Stimulated activated CD8-positive, alpha-beta memory T cell treated with anti-CD3 and anti-CD28 coated beads, Interleukin-12 subunit alpha, Interleukin-12 subunit beta, amount 100 ng/mL, for 24 hours (primary cell): Measurements from ENCODE around the gene CCL27.

Experiments used
- DNase-seq: peaks from one replicate; pipeline ENCODE4 v3.0.0-alpha.2; 2020; ENCODE audit errors: extremely low read depth

The CCL27 gene

DNA sequence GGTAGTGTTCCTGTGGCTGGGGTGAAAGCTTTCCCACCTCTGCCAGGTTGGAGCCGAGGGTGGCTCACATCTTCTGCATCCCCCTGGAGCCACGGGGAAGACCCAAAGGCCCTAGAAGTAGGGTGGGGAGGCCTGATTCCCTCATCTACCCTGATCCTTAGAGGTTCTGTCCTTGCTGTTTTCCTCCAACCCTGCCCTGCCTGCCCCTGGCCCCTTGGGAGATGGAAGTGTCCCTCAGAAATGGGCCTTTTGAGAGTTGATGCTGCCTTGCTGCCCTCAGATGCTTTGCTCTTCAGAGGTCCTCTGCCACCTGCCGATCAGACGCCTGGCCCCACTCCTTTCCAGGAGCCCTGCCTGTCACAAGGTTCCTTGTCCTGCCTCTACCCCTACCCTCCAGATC, 22.4 kb upstream of the CCL27 start:
- no peak for DNase-seq

DNA sequence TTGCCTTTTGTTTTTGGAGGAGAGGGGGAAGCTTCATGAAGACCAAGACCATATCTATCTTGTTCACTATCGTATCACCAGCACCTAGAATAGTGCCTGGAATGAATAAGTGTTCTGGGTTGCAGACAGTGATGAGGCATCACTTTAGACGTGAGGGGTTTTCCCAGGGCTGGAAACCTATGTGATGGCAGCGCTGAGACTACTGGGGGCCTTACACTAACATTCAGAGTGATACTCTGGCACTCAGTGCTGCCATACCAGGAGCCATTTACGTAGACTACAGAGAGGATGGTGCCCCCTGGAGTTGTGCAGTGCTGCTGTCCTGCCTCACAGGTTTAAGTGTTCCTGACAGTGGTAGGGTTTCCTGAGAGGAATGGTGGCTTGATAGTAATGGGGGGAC, 21.7 kb upstream of the CCL27 start:
- no peak for DNase-seq

DNA sequence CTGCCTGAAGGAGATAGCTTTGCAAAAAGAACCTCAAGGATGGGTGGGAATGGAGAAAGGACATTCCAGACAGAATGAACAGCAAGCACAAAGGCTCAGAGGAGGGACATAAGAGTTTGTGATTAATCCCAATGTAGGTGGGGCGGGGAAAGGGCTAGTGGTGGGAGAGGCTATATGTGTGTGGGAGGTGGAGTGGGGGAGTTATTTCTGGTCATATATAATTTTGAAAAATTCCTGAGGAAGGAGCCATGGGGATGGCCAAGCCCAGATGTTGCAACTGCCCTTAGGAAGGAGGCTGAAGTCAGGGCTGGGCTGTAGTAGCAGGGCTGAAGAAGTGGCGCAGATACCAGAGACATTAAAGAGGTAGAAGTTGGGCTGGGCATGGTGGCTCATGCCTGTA, 13.4 kb upstream of the CCL27 start:
- DNase-seq = no peak

DNA sequence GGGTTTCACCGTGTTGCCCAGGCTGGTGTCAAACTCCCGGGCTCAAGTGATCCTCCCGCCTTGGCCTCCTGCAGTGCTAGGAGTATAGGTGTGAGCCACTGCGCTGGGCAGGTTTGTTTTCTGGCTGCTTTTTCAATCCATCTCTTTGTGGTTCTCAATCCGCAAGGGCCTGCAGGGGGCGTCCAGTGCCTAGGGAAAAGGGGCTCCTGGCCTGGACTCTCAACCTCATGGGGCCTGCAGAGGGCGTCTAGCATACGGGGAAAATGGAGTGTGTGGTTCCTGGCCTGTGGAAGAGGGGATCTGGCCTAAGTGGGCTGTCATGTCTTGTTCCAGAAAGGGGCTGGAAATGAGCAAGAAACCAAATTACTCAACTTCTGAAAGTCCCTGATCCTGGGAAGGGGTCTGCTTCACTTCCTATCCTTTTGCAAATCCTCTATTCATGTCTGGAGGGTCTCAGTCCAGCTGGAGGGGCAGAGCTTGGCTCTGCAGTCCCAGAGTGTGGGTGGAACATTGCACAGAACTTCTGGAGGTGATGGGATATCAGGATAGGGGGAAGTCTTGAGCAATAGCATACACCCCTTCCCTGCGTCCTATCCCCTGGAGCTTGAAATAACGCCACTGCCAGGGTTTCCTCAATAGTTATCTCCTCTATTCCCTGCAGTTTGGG, 12.7 kb upstream of the CCL27 start:
- DNase-seq = peak; percentile 25

GRCh38 chr9:34674440-34674839, 12.0 kb upstream of the CCL27 start:
- no peak for DNase-seq

DNA sequence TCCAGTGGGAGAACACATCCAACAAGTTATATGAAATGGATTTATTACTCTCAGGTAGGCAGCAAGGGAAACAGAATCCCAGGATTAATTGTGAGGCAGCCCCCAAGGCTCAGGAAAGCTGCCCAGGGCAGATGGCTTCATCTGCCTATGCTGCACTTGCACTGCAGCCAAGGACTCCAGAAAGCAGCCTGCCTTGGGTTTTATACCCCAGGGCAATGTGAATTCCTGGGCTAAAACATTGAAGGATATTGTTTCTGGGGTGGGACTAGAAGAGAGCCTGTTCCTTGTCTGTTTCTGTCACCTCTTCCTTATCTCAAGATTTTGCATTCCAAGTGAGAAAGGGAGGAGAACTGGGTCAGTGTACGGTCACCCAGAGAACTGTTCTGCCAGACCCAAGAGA, 8.8 kb upstream of the CCL27 start:
- DNase-seq = no peak

GRCh38 chr9:34669809-34670562, 7.5 kb upstream of the CCL27 start:
- no peak for DNase-seq

GRCh38 chr9:34665381-34666250, 3.2 kb upstream of the CCL27 start:
- DNase-seq = peak; percentile 66

DNA sequence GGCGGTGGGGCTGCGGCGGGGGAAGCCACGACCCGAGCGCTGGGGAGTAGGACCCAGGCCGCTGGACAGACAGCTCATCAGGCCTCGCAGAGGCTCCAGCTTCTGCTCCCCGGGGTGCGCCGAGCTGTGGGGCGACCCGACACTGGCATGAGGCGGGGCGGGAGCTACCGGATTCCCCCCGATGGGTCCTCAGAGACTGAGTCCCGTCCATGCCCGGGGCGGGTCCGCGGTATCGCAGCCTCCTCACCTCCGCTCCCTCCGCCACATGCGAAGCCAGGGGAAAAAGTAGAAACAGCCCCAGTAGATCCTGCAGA, 2.6 kb upstream of the CCL27 start:
- no peak for DNase-seq

GRCh38 chr9:34664281-34665066, 2.0 kb upstream of the CCL27 start:
- DNase-seq = peak; percentile 36

GRCh38 chr9:34663303-34663605, 797 bp upstream of the CCL27 start:
- DNase-seq = no peak

DNA sequence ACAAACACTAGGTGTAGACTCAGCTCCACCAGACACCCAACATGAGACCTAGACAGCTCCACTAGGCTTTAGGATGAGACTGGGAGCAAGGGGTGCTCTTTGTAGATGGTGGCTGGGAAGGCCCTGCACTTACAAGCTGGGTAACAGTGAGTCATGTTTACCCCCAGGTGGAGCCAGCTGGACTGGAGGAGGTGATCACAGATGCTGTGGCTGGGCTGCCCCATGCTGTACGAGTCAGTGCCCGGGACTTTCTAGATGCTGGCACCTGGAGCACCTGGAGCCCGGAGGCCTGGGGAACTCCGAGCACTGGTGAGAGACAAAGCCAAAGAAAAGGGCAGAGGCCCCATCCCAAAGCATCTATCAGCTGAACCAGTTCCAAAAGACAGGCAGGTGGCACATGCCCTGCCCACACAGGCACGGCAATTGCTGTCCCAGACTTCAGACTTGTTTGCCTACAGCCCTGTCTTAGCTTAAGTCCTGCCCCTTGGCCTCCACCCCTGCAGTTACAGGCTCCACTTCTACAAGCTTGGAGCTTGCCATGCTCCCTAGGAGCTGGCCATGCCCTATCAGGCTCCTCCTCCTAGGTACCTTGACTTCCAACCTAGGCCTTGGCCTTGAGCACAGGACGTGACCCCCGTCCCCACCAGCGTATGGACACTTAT, 2.7 kb downstream of the CCL27 start:
- DNase-seq = no peak

GRCh38 chr9:34658461-34658860, 4.0 kb downstream of the CCL27 start:
- no peak for DNase-seq

DNA sequence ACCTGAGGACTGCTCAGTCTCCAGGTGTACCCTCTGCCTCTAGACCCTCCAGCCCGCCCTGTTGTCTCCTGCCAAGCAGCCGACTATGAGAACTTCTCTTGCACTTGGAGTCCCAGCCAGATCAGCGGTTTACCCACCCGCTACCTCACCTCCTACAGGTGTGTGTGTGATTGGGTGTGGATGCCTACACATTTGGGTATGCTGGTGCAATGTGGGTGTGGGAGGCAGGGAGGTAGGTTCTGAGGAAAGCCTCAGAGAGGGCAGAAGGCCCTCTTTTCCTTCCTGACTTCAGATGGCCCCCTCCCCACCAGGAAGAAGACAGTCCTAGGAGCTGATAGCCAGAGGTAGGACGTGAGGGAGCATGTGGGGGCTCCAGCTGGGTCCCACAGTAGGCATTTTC, 5.5 kb downstream of the CCL27 start:
- DNase-seq = no peak

GRCh38 chr9:34655394-34655793, 7.1 kb downstream of the CCL27 start:
- no peak for DNase-seq

DNA sequence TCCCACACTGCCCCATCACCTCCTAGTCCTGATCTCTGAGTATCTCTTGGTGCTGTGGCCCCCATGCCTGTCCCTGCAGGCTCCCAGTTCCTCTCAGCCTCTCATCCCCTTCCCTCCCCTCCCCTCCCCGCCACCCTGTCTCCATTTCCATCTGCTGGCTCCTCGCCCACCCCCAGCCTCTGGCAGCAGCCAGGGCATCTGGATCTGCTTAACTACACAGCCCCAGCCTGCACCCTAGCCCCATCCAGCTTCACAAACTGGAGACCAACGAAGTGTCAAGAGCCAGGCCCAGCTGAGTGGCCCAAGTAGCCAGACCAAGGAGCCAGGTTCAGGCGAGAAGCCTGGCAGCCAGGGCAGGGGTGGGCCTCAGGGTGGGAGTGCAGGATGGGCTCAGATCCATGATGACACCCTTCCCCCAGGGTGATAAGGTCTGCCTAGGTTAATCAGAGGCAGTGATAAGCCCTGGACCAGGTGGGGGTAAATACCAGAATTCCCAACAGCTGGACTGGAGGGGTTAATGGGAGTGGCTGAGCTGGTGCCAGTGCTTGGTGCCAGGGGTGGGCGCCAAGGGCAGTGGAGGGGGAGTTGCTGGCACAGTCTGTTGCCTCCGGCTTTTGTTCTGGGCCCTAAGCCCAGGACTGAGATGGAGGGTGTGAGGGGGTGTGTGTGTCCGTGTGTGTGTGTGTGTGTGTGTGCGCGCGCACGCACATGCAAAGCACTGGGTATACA, 8.0 kb downstream of the CCL27 start:
- DNase-seq = no peak

- no peak for DNase-seq
Measured at GRCh38 chr9:34653151-34654072, 9.0 kb downstream of the CCL27 start.

- DNase-seq = no peak
Measured at GRCh38 chr9:34652602-34653000, 9.9 kb downstream of the CCL27 start.

DNA sequence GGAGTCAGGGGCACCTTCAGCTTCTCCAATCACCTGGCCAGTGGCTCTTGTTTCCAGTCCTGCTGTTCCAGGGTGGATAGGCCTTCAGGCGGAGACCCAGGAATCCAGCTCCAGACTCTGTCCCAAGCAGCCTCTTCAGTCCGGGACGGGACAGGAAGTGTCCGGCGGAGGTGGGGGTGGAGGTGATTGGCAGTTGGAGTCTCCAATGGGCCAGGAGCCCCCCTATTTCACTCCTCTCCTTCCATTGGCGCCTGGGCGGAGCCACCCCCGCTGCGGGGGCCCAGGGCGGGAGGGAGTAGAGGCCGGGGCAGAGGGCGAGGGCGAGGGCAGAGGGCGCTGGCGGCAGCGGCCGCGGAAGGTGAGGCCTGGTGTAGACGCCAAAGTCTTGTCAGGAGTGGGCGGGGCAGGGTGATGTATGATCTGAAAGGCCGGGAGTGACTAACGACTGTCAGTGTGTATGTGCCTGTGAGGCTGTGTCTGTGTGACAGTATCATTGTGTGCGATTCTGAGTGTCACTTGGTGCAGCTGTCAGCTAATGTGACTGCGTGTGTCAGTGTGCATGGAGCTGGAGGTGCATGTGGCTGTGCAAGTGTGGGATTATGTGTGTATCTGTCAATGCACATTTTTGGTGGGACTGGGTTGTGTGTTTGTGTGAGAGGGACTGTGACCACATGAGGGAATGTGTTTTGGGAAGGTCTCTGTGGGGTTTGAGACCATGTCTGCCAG, 10.4 kb downstream of the CCL27 start, which contains the start of gene IL11RA:
Gene IL11RA, plus strand, starts transcription at position 310 of the 726 bp plus-strand sequence. CDS start 3,033 bp downstream, outside the sequence.
- no peak for DNase-seq
